HG02852 (cell line): ENCODE measurements around the gene CDK18.
"Not testable (repeated sequence)": the region's sequence is repeated elsewhere in the genome, so short reads cannot be mapped to it uniquely, and the experiment has no call there.

Experiments used
- ATAC-seq: cut with Tn5 transposase; IDR thresholded peaks from one replicate; pipeline ENCODE4 v1.9.1; 2021; ENCODE audit warnings: mild to moderate bottlenecking, moderate library complexity; ENCODE audit not compliant: unreplicated experiment

Gene CDK18

DNA sequence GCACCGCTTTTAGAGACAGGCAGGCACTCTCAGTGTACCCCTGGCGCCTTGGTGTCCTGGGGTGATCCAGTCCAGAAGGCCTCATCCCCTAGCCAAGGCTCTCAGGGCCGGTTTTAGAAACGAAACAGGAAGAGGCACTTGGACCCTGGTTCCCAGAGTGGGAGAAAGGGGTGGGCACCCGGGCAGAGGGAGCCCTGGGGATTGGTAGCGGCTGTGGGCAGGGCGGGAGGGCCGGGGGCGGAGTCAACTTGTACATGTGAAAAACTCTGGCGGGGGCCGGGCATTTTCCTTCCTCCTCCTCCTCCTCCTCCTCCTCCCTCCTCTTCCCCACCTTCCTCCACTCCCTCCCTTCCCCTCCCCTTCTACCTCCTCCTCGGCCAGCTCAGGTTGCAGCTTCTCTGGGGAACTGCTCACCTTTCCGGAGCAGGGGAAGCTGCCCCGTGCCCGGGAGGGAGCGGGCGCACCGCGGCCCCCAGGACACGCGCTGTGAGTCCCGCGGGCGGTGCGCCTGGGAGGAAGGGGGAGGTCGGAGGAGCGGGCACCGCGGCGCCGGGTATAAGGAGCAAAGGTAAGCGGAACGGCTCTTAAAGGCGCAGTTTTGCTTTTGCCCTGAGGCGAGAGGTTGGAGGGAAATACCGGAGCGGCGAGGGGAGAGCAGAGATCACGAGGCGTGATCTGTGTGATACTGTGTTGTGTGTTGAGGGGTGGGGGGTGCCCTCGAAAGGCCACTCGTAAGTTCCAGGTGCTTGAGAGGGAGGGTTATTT lies at the start of gene CDK18:
Gene CDK18 (plus strand): TSS at position 359 of the 765 bp plus-strand sequence. CDS start 18,499 bp downstream, outside the sequence.
- ATAC-seq: no peak

DNA sequence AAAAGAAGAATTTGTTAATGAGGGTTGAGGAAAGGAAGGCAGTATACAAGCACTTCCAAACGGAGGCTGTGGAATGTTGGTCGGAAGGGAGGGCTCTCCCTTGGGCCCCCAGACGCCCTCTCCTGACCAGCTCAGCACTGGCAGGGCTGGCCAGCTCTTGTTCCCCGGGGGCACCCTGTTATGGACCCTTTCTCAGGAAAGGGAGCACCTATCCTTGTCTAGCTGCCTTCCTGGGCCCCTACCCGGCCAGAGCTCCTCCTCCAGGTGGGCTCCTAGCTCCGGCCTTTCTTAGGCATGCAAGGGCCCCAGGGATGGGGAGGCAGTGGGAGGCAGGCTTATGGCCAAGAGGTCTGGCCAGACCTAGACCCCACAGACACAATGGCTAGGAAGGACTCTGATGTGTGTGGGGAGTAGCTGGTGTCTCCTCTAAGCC lies 49.5 kb upstream of the CDK18 start:
- no peak for ATAC-seq

DNA sequence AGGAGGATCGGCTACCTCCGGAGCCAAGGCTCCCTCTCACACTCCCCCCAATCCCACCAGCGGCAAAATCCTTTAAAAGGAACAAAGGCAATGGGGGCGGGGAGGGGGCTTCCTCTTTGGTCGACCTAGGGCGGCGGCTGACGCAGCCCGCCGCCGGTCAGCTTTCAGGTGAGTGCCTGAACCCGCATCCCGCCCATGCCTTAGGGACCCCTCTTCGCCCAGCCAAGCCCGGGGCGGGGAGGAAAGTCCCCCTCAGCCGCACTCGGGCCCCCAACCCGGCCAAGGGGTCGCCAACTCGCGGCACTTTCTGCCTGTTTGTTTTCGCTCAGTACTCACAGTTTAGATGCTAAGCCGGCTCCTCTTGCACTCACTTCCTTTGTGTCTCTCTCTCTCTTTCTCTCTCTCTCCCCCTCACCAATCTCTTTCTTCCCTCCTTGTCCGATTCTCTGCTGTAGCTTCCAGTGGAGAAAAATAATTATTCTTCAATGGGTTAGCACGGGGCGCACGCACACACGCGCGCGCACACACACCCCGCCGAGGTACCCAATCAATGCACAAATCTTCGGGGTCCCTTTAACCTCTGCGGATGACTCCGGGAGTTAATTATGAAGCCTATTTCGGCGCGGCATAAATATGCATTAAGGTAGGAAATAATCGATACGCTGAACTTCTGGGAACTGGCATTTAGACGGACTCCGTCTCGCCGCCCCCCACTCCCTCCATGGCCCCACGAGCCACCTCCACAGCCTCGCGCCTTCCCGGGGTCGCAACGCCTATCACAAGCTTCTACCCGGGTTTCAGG lies 48.7 kb upstream of the CDK18 start, which contains the start of gene BLACAT1:
Gene BLACAT1 (minus strand): TSS at position 465 of the 802 bp plus-strand sequence.
- no peak for ATAC-seq

DNA sequence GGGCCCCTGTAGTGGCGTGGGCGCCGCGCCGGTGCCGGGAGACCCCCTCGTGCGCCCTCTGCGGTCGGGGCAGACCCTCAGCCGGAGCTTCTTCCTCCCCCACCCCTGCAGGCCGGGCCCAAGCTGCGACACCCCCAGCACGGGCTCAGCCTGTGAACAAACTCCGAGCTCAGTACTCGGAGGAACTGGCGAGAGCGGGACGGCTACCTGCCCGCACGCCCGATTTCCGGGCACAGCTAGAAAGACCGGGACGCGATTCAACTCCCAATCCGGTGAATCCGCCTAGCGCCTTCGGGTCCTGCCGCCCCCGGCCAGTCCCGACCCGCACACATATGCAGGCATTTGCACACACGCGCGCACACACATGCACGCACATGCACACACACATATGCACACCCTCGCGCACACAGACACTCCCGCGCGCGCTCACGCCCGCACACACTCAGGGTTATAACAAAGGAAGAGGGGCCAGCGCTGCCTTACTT lies 48.0 kb upstream of the CDK18 start:
- ATAC-seq: no peak

DNA sequence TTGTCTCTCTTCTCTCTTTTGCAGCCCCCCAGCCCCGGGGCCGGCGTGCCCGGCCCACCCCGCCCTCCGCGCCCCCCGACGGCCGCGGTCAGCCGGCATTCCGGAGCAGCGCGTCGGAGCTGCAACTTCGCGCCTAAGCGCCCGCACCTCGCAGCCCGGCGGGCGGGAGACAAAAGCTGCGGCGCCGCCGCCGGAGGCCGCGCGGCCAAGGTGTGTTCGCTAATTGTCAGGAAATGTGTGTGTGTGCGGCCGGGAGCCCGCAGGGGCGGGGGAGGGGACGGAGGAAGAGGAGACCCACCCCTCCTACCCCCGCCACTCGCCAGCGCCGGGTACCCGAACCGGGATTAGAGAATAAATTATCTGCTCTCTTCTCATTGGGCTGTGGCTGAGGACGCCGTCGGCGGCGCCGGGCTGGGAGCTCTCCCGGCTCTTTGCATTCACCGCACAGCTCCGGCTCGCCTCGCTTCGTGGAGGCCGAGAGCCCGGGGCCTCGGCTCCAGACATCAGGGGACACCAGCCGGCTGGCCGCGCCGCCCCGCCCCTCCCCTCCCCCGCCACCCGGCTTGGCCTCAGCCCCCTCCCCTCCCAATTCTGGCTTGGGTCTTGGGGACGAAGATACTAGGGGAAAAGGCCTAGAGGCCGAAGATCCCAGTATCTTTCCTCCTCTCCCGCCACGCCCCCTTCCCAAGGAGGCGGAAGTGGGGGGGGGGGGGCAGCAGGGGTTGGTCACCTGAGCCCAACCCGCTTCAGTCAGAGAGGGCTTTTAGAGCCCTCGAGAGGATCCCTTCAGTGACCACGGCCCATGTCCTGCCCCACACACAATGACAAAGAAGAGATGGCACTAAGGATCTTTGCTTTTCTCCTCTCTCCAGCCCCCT lies 47.4 kb upstream of the CDK18 start:
- ATAC-seq: no peak

DNA sequence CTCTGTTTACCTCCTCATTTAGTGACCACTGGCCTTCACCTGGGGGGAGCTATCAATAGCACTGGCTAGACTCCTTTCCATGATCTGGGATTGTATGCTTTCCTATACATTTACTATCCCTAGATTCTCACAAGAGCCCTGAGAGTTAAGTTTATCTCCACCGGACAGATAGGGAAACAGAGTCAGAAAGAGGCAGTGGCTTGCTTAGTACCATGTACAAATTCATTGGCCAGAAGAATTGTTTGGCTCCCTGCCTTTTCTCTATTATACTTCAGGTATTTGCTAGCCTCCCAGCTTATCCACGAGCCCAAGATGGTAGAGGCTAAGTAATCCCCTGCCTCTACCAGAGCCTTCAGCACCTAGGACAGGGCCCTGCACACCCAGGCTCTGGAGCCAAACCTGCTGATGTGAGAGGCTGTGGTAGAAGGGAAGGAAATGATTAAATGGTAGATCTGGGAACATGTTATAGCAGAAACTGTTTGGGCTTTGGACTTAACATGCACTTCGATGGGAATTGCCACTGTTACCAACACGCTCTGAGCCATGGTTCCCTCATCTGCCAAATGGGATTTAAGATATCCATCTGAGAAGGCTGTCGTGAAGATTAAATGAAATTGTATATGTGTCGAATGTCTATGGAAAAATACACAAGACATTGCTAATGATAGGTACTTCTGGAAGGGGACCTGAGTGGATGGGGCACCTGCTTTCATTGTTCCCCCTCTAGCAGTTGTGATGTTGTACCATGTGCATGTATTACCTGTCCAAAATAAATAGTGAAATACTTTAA lies 45.5 kb upstream of the CDK18 start:
- ATAC-seq: no peak

DNA sequence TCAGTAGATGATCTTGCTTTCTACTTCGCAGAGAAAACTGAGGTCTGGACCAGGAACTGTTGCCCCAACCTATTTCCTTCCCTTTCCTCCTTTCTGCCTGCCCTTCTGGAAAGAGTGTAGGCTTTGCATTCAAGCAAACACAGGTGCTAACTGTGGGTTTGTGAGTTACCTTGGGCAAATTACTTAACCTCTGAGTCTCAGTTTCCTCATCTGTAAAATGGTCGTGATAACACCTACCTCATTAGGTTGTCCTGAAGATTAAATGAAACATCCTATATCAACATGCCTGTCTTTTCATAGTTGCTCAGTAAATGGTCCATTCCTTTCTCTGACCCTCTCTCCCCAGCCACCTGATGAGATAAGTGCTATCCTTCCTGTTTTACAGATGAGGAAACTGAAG lies 39.1 kb upstream of the CDK18 start:
- ATAC-seq: no peak

DNA sequence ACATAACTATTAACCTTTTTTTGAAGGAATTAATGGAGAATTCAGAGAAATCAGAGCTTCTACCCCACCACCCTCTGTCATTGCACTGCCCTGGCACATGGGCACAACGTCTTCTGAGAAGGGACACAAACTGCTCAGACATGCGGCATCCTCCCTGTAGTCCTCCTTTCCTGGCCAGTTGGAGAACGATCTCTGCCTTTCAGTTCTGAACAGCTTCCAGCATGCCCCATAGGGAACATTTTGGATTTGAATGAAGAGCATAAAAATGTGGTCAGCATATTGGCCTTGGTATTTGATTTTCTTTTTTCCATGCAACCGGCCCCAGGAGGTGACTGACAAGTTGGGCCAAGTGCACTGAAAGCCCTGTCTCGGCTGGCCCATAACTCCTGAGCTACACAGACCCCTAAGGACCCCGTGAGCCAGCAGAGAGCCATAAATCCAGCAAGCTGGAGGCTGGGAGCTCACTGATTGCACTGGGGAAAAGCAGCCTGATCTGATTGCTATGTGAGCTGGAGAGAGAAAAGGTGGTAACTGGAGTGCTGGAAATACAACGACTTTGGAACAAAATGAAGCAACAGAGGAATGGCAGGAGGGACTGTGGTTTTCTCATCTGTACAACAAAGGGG lies 37.8 kb upstream of the CDK18 start:
- ATAC-seq: no peak

DNA sequence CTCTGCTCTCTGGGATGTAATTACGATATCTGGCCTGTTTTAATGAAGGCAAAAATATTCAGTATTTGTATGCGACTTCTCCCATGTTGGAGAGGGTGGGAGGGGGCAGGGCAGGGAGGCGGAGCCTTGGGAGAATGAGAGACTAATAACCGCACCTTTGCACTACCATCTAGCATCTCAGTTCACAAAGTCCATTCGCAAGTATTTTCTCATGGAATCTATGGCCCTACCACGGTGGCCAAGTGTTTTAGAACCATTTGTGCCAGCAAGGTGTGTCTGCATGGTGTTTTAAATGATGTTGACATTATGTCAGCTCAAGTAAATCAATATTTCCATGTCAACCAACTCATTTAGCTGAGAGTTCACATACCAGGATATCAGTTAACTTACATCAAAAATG lies 34.3 kb upstream of the CDK18 start:
- ATAC-seq: no peak

DNA sequence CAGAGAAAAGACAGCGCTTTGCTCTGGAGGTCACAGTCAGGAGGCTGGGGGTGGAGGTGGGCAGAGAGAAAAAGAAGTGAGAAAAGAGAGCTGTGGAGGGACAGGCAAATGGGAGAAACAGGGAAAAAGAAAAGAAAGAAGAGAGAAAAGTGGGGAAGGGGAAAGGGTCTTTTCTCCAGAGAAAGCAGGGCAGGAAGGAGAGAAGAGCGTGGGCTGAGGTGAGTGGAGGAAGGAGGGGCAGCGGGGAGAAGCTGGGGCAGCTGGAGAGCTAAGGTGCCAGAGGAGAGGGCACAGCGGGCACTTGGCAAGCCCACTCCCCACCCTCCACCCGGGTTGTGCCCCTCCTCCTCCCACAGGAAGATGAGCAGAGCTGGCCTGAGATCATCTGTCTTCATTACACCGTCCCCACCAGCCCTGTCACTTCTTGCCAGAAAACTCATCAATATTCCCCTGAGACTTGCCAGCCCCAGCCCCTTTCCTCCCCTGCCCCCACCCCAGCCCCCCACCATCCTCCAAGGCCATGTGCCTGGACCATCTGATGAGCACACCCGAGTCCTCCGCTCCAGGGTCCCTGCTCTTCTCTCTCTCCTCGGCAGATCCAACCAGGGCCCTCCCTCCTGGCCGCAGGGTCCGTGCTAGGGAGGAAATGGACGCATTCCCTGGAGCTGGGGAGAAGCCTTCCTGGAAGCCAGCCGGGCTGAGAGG lies 31.6 kb upstream of the CDK18 start:
- ATAC-seq: no peak

DNA sequence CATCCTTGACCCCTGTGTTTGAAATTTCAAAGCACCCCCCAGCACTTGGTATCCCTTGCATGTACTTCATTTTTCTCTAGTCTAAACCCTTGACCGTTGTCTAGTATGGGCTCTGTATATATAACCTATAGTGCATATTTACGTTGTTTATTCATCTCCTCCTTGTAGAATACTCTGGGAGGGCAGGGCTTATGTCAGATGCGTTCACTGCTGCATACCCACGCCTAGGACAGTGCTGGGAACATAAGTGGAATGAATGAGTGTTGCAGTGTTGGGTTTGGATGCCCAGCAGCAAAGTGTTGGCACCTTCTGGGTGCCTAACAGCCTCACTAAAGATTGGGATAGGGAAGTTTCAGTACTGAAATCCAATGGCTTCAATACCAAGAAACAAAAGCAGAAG lies 31.0 kb upstream of the CDK18 start:
- no peak for ATAC-seq

DNA sequence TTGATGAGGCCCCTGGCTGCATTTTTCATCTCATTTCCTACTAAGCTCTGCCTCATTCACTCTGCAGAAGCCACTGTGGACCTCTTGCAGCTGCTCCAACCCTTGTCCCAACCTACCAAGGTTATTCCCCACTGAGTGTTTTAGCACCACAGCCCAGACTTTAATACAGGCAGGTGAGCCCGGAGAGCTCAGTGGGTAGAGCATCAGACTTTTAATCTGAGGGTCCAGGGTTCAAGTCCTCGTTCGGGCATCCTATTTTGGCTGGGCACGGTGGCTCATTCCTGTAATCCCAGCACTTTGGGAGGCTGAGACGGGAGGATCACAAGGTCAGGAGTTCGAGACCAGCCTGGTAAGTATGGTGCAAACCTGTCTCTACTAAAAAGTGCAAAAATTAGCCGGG lies 30.5 kb upstream of the CDK18 start:
- no peak for ATAC-seq

DNA sequence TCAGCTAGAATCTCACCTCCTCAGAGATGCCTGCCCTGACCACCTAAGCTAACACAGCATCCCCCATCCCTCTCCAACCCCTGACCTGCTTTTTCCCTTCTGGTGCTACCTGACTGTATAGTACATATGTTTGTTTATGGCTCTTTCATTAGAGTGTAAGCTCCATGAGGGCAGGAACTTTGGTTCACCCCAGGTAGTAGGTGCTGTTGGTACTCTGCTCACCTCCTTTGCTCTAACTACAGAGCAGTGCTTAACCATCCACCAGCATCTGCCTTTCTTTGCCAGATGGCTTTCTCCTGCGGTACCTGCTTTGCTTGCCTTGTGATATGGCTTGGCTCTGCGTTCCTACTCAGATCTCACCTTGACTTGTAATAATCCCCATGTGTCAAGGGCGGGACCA lies 29.9 kb upstream of the CDK18 start:
- no peak for ATAC-seq

DNA sequence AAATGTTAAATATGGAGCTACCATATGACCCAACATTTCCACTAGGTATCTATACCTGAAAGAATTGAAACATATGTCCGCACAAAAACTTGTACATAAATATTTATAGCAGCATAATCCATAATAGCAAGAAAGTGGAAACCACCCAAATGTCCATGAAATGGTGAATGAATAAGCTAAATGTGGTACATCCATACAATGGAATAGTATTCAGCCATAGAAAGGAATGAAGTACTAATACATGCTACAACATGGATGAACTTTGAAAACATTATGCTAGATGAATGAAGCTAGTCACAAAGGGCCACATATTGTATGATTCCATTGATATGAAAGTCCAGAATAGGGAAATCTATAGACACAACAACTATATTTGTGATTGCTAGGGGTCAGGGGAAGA lies 28.6 kb upstream of the CDK18 start:
- no peak for ATAC-seq

DNA sequence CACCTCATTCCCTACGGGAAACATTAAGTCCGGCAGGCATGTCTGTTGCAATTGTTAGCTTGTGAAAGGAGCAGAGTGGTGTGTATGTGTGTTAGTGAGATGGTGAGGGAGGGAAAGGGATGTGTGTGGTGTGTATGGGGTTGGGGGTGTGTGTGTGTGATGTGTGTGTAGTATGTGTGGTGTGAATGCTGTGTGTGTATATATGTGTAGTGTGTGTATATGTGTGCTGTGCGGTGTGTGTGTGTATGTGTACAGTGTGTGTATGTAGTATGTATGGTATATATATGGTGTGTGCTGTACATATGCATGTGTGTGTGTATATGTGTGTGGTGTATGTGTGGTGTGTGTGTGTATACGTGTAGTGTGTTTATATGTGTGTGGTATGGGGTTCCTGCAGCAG lies 27.8 kb upstream of the CDK18 start:
- ATAC-seq: no peak

DNA sequence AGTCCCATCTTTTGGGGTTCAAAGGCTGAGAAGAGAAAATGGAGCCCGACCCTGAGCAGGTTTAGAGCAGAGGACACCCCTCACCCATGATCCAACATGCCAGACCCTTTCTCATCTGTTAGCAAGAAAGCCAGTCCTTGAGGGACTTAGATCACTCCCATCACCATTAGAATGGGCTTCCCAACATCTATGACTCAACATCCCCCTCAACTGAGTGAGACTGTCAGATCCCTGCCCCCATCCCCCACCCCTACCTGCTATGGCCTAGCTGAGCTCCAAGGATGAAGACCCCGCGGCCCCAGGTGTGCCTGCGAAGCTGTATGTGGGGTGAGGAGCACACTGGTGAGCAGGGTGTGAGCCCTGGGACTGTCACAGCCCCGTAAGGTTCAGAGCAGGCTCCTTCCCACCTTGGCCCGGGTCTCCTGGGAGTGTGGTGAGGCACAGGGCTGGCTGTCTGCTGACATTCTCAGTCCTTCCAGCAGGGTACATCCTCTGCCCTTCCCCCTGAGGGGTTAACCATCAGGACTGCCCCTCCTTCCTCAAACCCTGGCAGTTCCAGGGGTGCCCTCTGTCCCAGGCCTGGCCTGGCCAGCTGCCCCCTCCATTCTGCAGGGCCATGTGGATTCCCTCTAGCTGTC lies 27.2 kb upstream of the CDK18 start:
- ATAC-seq: no peak

DNA sequence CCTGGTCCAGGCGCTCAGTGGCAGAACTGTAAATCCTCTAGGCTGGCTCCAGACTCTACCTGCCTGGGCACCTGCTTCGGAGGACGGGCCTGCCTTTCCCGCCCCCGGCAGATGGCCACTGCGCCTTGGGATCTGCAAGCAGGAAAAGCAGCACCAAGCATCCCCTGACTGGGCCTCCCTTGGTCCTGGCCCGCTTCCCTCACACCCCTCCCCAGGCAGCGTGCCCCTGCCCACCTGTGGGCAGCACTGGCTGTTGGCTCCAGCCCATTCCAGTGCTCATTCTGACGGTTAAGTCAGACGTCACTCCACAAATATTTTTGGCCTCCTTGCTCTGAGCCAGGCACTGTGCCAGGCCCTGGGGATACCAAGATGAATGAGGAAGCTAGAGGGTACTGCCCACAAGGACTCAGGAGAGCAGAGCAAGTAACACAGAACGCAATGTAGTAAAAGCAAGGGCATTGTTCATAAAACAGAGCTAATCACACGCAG lies 26.7 kb upstream of the CDK18 start:
- ATAC-seq: no peak

DNA sequence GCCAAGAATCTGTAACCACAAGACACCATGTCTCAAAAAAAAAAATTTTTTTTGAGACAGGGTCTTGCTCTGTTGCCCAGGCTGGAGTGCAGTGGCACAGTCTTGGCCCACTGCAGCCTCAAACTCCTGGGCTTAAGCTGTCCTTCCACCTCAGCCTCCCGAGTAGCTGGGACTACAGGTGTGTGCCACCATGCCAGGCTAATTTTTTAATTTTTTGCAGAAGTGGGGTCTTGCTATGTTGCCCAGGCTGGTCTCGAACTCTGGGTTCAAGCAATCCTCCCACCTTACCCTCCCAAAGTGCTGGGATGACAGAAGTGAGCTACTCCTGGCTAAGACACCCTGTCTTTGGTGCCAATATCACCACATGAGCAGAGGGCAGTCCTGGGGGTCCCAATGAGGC lies 25.5 kb upstream of the CDK18 start:
- ATAC-seq: not testable (repeated sequence)
